Measurements from ENCODE around the gene TERT.
A peak's percentile ranks its signal among the peaks of the same experiment; 100 is the strongest.
"Not testable (repeated sequence)": the region's sequence is repeated elsewhere in the genome, so short reads cannot be mapped to it uniquely, and the experiment has no call there.

The TERT gene

DNA sequence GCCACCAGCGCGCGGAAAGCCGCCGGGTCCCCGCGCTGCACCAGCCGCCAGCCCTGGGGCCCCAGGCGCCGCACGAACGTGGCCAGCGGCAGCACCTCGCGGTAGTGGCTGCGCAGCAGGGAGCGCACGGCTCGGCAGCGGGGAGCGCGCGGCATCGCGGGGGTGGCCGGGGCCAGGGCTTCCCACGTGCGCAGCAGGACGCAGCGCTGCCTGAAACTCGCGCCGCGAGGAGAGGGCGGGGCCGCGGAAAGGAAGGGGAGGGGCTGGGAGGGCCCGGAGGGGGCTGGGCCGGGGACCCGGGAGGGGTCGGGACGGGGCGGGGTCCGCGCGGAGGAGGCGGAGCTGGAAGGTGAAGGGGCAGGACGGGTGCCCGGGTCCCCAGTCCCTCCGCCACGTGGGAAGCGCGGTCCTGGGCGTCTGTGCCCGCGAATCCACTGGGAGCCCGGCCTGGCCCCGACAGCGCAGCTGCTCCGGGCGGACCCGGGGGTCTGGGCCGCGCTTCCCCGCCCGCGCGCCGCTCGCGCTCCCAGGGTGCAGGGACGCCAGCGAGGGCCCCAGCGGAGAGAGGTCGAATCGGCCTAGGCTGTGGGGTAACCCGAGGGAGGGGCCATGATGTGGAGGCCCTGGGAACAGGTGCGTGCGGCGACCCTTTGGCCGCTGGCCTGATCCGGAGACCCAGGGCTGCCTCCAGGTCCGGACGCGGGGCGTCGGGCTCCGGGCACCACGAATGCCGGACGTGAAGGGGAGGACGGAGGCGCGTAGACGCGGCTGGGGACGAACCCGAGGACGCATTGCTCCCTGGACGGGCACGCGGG is at the start of gene TERT:
TSS of gene TERT (minus strand) at position 234 of the 815 bp plus-strand sequence. CDS start at position 155, 79 bp downstream.
- peak; percentile 94 for DNase-seq

DNA sequence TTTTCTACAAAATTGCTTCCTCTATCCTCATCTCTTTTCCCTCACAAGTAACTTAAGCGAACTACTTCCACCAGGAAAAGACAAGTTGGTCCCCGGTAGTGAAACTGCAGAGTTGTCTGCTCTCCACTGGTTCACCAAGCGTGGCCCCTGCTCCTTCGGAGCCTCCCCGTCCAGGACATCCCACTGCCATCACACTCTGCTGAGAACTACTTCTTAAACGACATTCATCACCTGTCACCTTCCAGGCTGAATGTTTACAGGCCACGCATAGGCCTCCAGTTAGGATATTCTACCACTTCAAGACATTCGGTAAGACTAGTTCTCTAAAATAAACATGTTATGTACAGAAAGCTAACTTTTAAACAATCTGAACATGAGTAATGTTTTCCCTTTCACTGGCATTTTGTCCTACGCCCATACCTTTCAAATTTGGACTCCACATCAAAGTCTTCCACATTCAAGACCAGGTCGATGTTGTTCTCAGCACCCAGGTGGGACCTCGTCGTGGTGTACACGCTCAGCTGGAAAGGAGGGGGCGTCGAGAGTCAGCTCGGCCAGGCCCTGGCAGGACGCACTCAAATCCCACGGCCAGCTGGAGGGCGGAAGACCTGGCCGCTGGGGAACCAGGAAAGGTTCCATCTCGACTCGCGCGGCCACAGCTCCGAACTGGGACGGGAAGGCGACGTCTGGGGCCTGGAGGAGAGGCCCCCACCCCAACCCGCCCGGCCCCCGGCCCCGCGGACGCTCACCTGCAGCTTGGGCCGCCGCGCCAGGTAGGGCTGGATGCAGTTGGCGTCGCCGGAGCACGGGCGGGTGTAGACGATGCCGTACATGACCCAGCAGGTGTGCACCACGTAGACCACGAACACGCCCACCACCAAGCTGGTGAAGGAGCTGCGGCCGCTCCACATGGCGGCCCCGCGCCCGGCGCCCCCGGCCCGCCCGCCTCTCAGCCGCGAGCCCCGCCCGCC is 49.3 kb upstream of the TERT start:
- peak; percentile 19 for DNase-seq

GRCh38 chr5:1343315-1343751 is 48.5 kb upstream of the TERT start:
- DNase-seq, result no peak

- not testable (repeated sequence) for DNase-seq
Observed at GRCh38 chr5:1342711-1343110, 47.8 kb upstream of the TERT start.

- no peak for DNase-seq
Observed at GRCh38 chr5:1342268-1342667, 47.4 kb upstream of the TERT start.

DNA sequence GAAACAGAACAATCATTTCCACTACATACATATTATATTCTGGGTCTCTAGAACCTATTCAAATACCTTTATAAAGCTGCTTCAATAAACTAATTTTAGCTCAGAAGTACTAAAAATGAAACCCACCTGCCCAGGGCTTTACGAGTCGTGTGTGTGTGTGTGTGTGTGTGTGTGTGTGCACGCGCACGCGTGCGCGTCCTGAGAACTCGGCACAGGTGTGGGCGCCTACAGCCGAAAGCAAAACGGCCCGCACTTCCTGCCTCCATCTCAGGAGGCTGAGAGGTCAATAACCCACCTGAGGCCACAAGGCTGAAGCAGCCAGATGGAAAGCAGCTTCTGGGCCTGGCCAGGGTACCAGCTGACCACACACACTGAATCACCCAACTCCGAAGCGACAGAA is 47.0 kb upstream of the TERT start:
- no peak for DNase-seq

DNA sequence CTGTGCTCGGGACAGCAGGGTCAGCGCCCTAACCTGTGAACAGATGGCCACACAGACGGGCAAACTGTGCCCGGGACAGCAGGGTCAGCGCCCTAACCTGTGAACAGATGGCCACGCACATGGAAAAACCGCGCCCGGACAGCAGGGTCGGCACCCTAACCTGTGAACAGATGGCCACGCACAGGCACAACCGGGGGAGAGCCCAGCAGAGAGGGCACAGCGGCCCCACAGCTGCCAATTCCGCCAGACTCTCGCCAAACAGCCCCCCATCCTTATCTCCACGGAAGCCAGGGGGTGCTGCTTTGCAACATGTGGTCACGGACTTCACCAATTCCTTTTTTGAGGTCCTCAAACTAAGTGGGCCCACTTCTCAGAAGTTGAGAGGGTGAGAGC is 44.9 kb upstream of the TERT start:
- not testable (repeated sequence) for DNase-seq

- DNase-seq, result not testable (repeated sequence)
Observed at GRCh38 chr5:1339139-1339817, 44.4 kb upstream of the TERT start.

DNA sequence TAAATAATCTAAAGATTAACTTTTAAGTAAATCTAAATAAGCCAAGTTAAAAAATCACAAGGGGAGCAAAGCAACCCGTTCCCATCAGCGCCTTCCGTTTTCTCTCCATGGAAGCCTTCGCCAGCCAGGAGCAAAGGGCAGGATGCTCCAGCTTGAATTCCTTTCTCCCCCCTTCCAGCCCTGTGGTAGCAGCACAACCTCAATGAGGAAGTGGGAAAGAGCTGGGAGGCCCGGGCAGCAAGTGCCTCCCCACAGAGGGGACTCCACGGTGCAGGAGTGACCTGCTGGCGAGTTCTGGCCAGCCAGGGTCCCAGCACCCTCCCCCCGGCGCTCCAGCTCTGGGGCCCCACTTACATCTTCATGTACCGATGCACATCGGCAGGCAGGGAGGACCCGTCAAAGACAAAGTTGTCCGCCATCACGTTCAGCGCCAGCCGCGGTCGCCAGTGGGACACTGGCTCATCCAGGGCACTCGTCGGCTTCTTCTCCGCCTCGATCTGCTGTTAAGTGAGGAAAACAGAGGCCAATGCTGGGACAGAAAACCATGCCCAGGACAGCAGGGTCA is 43.7 kb upstream of the TERT start:
- DNase-seq, result no peak

- no peak for DNase-seq
Observed at GRCh38 chr5:1338196-1338490, 43.3 kb upstream of the TERT start.

- DNase-seq, result no peak
Observed at GRCh38 chr5:1337489-1338195, 42.8 kb upstream of the TERT start.

GRCh38 chr5:1336749-1337488 is 42.1 kb upstream of the TERT start:
- DNase-seq, result no peak

DNA sequence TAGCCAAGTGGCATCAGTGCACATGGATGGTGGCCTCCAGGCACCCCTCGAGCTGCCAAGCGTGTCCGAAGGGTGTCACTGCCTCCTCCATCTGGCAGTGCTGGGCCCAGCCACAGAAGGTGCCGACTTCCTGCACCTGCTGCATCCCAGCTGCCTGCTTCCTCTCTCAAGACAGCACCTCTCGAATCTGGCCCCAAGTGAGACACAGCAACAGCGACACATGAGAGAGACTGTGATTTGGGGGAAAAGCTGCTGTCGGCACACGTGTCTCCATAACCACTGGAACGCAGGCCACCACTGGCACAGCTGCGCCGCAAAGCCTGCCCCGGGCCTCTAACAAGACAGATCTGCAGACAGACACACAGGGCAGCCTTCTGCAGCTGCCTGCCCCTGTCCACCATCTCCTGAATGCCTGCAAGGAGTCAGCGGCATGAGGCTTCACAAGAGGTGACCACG is 41.3 kb upstream of the TERT start:
- no peak for DNase-seq

DNA sequence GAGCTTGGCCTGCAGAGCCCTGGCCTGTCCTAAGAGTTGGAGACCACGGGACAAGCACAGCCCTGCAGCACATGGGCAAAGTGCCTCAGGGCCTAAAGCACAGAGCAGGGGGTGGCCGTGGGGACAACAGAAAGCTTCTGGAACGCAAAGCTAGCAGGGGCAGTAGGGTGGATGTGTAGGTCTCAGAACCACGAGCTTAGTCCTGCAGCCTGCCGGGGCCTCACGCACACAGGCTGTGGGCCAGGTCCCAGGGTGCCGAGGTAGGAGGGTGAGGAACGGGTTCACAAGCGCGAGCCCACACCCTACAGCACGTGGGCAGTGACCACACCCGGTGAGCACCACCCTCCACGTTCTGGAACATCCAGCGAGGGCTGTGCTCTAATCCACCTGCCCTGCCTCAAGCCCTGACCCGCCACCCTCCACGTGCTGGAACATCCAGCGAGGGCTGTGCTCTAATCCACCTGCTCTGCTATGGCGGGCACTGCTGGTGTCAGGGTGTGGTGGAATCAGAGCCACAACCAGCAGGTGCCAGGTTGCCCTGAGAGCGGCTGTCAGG is 40.8 kb upstream of the TERT start:
- DNase-seq, result no peak

GRCh38 chr5:1334831-1335539 is 40.1 kb upstream of the TERT start:
- no peak for DNase-seq

GRCh38 chr5:1333986-1334385 is 39.1 kb upstream of the TERT start:
- no peak for DNase-seq

DNA sequence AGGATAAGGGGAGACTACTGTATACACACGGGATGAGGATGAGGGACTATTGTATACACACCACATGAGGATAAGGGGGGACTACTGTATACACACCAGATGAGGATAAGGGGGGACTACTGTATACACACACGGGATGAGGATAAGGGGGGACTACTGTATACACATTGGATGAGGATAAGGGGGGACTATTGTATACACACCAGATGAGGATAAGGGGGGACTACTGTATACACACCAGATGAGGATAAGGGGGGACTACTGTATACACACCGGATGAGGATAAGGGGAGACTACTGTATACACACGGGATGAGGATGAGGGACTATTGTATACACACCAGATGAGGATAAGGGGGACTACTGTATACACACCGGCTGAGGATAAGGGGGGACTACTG is 38.4 kb upstream of the TERT start:
- not testable (repeated sequence) for DNase-seq

DNA sequence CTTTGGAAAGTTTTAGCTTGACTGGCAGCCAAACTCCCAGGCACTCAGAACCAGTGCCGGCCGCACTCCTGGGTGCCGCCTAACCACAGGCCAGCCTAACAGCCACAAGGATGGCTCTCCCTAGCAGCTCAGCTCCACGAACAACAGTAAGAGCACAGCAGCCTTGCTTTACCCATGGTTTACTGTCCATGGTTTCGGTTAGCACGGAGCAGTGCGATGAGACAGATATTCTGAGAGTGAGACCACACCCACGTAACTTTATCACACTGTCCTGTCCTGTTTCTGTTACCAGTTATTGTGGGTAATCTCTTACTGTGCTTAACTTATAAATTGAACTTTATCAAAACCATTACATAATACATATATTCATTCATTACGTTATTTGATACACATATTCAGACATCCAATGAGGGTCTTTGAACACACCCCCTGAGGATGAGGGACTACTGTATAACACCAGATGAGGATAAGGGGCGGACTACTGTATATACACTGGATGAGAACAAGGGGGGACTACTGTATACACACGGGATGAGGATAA is 37.7 kb upstream of the TERT start:
- no peak for DNase-seq

DNA sequence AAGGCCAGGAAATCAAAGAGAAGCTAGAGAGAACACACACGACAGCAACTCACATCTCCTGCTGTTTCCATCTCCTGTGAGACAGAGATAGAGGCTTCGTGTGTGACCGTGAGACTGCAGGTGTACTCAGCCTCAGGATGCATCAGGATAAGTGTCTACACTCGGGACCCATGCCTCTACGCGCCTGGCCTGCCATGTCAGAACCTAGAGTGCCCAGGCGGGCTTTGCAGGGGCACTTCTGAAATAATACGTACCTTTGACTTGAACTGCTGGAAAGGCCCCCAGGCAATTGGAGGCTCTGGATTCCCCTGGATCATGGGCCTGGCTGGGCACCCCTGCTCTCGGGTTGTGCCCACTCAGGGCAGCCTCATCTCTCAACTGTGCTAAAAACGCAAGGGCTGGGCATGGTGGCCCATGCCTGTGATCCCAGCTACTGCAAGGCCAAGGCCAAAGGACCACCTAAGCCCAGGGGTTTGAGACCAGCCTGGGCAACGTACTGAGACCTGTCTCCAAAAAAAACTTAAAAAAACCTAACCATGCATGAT is 37.1 kb upstream of the TERT start:
- no peak for DNase-seq

Data from activated CD4-positive, alpha-beta T cell treated with anti-CD3 and anti-CD28 coated beads, Interleukin-2, Interleukin-6, amounts not matched to agents 100 ng/mL and 50 ng/mL, durations not matched to agents 16 hours and 8 hours (primary cell).